DND-41 (cell line): ENCODE measurements around the gene CARD11.

Source experiments
- ATAC-seq: fragments of 200-7000 bp; cut with Tn5 transposase; 3 replicates; pipeline ENCODE4 v1.9.1; 2021; ENCODE audit warnings: low read depth; ENCODE audit not compliant: insufficient read depth
- DNase-seq: peaks from one replicate; pipeline ENCODE4 v3.0.0-alpha.2; 2020
- H2AFZ ChIP-seq: 2 replicates; pipeline ENCODE4 v1.6.0; 2012; ENCODE audit warnings: low read depth, low read length
- H3K27ac ChIP-seq: 2 replicates; pipeline ENCODE4 v1.5.1; 2012; ENCODE audit warnings: low read length, inconsistent platforms
- H3K27me3 ChIP-seq: fragments of 200-600 bp; sonication (generic); 2 replicates; pipeline ENCODE4 v1.6.0; 2012; ENCODE audit warnings: low read length, mild to moderate bottlenecking, inconsistent platforms; ENCODE audit not compliant: insufficient read depth, poor library complexity
- H3K36me3 ChIP-seq: 2 replicates; pipeline ENCODE4 v1.5.1; 2012; ENCODE audit warnings: low read length, inconsistent platforms; ENCODE audit not compliant: insufficient read depth
- H3K4me1 ChIP-seq: 2 replicates; pipeline ENCODE4 v1.5.1; 2012; ENCODE audit warnings: mild to moderate bottlenecking, low read length; ENCODE audit not compliant: insufficient read depth
- H3K4me2 ChIP-seq: 2 replicates; pipeline ENCODE4 v1.6.0; 2012; ENCODE audit warnings: mild to moderate bottlenecking, moderate library complexity, low read length, inconsistent platforms; ENCODE audit not compliant: insufficient read depth
- H3K4me3 ChIP-seq, 2 experiments: fragments of 200-600 bp in 1 of 2; shearing (Covaris generic) in 1 of 2; 2 replicates each; pipeline ENCODE4 v1.5.1; 2012 to 2016; ENCODE audit warnings: inconsistent platforms in 2 of 2, low read length in 2 of 2, mild to moderate bottlenecking in 2 of 2, low read depth in 1 of 2, moderate library complexity in 1 of 2
- H3K79me2 ChIP-seq: 2 replicates; pipeline ENCODE4 v1.6.0; 2012; ENCODE audit warnings: low read length, inconsistent platforms; ENCODE audit not compliant: insufficient read depth
- H3K9ac ChIP-seq: 2 replicates; pipeline ENCODE4 v1.6.0; 2012; ENCODE audit warnings: low read depth, mild to moderate bottlenecking, inconsistent platforms, low read length, moderate library complexity
- H3K9me3 ChIP-seq: 2 replicates; pipeline ENCODE4 v1.5.1; 2012; ENCODE audit warnings: low read length, moderate library complexity, mild to moderate bottlenecking, inconsistent platforms; ENCODE audit not compliant: insufficient read depth, severe bottlenecking
- H4K20me1 ChIP-seq: 2 replicates; pipeline ENCODE4 v1.6.0; 2012; ENCODE audit warnings: low read length; ENCODE audit not compliant: insufficient read depth
- CTCF ChIP-seq: IDR thresholded peaks from 2 replicates; pipeline ENCODE4 v1.5.1; 2012; ENCODE audit warnings: borderline replicate concordance, low read length, moderate library complexity, mild to moderate bottlenecking; ENCODE audit not compliant: poor library complexity, severe bottlenecking; ENCODE audit errors: extremely low read depth
- EZH2 ChIP-seq: IDR thresholded peaks from 3 replicates; pipeline ENCODE4 v1.6.1; 2012; ENCODE audit warnings: borderline replicate concordance, low read depth, mild to moderate bottlenecking, moderate library complexity, low read length, inconsistent platforms; ENCODE audit not compliant: severe bottlenecking

CARD11 gene

GRCh38 chr7:2964208-2964607 lies 79.5 kb downstream of the CARD11 start:
- no peak for ATAC-seq

GRCh38 chr7:2962865-2963264 lies 80.8 kb downstream of the CARD11 start:
- no peaks in the 10 kb centered on the region for H3K4me1 ChIP-seq
- ATAC-seq (no peak), DNase-seq (no peak)
- no peaks in the 10 kb centered on the region for H4K20me1 ChIP-seq
- H3K4me3 ChIP-seq, result no peak overlapping the region
- no peak overlapping the region for H3K27ac ChIP-seq
- no peaks in the 10 kb centered on the region for H3K36me3 ChIP-seq
- H2AFZ ChIP-seq, result no peak overlapping the region
- no peak for TF ChIP-seq EZH2
- TF ChIP-seq CTCF, result no peak
- H3K27me3 ChIP-seq, result no peaks in the 10 kb centered on the region
- no peak overlapping the region for H3K4me2 ChIP-seq
- H3K9me3 ChIP-seq, result peaks cover 5% of the 10 kb centered on the region
- H3K9ac ChIP-seq, result no peak overlapping the region
- H3K79me2 ChIP-seq, result no peaks in the 10 kb centered on the region

More at GRCh38 chr7:2964208-2964607, 79.5 kb downstream of the CARD11 start:
- Histone ChIP-seq H3K79me2 (no peaks in the 10 kb centered on the region), H3K27ac (no peak overlapping the region), H3K36me3 (no peaks in the 10 kb centered on the region), H3K4me2 (no peak overlapping the region), H3K4me1 (no peaks in the 10 kb centered on the region), H3K4me3 (no peak overlapping the region), H3K27me3 (no peaks in the 10 kb centered on the region), H4K20me1 (no peaks in the 10 kb centered on the region), H3K9me3 (peaks cover 5% of the 10 kb centered on the region), H3K9ac (no peak overlapping the region), H2AFZ (no peak overlapping the region)
- TF ChIP-seq CTCF, result no peak
- TF ChIP-seq EZH2, result no peak
- no peak for DNase-seq

GRCh38 chr7:2959828-2960599 lies 83.7 kb downstream of the CARD11 start:
- ATAC-seq, result no peak
- no peak for DNase-seq
- H3K27ac ChIP-seq, result no peak overlapping the region
- no peak overlapping the region for H3K9ac ChIP-seq
- H3K27me3 ChIP-seq, result no peaks in the 10 kb centered on the region
- TF ChIP-seq CTCF, result no peak
- TF ChIP-seq EZH2, result no peak
- H4K20me1 ChIP-seq, result no peaks in the 10 kb centered on the region
- H3K36me3 ChIP-seq, result no peaks in the 10 kb centered on the region
- H2AFZ ChIP-seq, result no peak overlapping the region
- no peaks in the 10 kb centered on the region for H3K9me3 ChIP-seq
- H3K79me2 ChIP-seq, result no peaks in the 10 kb centered on the region
- H3K4me3 ChIP-seq, result no peak overlapping the region
- no peak overlapping the region for H3K4me2 ChIP-seq
- peaks cover 4% of the 10 kb centered on the region; the same call in 1 of the 2 replicates for H3K4me1 ChIP-seq
